Ishikawa (cell line): ENCODE data around the gene ABCC1.

Experiments
- CEBPB ChIP-seq: IDR thresholded peaks from 2 replicates; pipeline ENCODE4 v1.6.1; 2012
- CREB1 ChIP-seq: IDR thresholded peaks from 2 replicates; pipeline ENCODE4 v1.6.1; 2012; ENCODE audit warnings: low read depth
- EGR1 ChIP-seq: IDR thresholded peaks from 2 replicates; pipeline ENCODE4 v1.6.1; 2012
- EP300 ChIP-seq: IDR thresholded peaks from 2 replicates; pipeline ENCODE4 v1.6.1; 2012; ENCODE audit warnings: borderline replicate concordance
- FOXM1 ChIP-seq: IDR thresholded peaks from 2 replicates; pipeline ENCODE4 v1.6.1; 2012; ENCODE audit warnings: low read depth, borderline replicate concordance
- NFIC ChIP-seq: IDR thresholded peaks from 2 replicates; pipeline ENCODE4 v1.6.1; 2012
- RAD21 ChIP-seq: IDR thresholded peaks from 2 replicates; pipeline ENCODE4 v1.6.1; 2012; ENCODE audit warnings: low read depth
- TAF1 ChIP-seq: IDR thresholded peaks from 2 replicates; pipeline ENCODE4 v1.6.1; 2012; ENCODE audit warnings: low read depth, mild to moderate bottlenecking
- TCF12 ChIP-seq: IDR thresholded peaks from 2 replicates; pipeline ENCODE4 v1.6.1; 2012; ENCODE audit warnings: low read depth
- TEAD4 ChIP-seq: IDR thresholded peaks from 2 replicates; pipeline ENCODE4 v1.6.1; 2012
- YY1 ChIP-seq: IDR thresholded peaks from 2 replicates; pipeline ENCODE4 v1.6.1; 2012; ENCODE audit warnings: low read depth
- ZBTB7A ChIP-seq: IDR thresholded peaks from 2 replicates; pipeline ENCODE4 v1.6.1; 2012; ENCODE audit warnings: low read depth
- TF ChIP-seq, protein P1 (sequence below): IDR thresholded peaks from 2 replicates; pipeline ENCODE4 v1.6.1; 2012; ENCODE audit warnings: low read depth, mild to moderate bottlenecking
- TF ChIP-seq, protein P2 (sequence below): IDR thresholded peaks from 2 replicates; pipeline ENCODE4 v1.6.1; 2012
- TF ChIP-seq, protein P3 (sequence below): IDR thresholded peaks from 2 replicates; pipeline ENCODE4 v1.6.1; 2012

ABCC1 gene

DNA sequence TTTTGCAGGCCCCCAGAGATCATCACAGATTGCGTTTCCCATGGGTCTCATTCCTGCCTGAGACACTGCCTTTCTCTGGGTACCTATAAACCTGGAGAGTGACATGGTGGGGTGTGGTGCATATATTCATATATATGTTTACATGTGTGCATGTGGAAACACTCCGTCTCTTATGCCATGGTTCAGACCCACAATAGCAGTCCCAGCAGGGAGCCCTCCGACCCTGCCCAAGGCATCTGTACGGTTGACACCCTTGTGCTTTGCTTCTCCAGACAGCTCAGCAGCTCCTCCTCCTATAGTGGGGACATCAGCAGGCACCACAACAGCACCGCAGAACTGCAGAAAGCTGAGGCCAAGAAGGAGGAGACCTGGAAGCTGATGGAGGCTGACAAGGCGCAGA lies 157.1 kb downstream of the ABCC1 start:
- no peak for TF ChIP-seq TAF1

DNA sequence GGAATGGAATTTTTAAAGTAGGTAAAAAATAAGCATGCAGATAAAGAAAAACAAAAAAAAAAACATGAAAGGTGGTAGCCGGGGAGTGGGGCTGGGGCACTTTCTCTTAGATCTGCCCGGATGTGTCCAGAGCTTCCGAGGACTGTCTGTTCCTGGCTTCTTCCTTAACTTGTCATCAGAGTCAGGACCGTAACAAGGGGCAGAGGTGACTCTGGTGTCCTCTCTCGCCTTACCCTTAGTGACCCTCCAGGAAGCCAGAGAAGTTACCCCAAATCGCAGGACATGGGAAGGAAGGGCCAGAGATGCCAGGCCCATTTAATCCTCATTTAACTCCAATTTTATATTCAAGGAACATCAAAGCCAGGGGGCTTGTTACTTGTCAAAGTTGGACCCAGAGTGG lies 158.4 kb downstream of the ABCC1 start:
- TF ChIP-seq TAF1, result no peak
- no peak for TF ChIP-seq TEAD4
- TF ChIP-seq RAD21, result no peak
- no peak for TF ChIP-seq NFIC
- TF ChIP-seq, protein P1, sequence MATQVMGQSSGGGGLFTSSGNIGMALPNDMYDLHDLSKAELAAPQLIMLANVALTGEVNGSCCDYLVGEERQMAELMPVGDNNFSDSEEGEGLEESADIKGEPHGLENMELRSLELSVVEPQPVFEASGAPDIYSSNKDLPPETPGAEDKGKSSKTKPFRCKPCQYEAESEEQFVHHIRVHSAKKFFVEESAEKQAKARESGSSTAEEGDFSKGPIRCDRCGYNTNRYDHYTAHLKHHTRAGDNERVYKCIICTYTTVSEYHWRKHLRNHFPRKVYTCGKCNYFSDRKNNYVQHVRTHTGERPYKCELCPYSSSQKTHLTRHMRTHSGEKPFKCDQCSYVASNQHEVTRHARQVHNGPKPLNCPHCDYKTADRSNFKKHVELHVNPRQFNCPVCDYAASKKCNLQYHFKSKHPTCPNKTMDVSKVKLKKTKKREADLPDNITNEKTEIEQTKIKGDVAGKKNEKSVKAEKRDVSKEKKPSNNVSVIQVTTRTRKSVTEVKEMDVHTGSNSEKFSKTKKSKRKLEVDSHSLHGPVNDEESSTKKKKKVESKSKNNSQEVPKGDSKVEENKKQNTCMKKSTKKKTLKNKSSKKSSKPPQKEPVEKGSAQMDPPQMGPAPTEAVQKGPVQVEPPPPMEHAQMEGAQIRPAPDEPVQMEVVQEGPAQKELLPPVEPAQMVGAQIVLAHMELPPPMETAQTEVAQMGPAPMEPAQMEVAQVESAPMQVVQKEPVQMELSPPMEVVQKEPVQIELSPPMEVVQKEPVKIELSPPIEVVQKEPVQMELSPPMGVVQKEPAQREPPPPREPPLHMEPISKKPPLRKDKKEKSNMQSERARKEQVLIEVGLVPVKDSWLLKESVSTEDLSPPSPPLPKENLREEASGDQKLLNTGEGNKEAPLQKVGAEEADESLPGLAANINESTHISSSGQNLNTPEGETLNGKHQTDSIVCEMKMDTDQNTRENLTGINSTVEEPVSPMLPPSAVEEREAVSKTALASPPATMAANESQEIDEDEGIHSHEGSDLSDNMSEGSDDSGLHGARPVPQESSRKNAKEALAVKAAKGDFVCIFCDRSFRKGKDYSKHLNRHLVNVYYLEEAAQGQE, result no peak
- TF ChIP-seq ZBTB7A, result no peak
- TF ChIP-seq YY1, result no peak
- no peak for TF ChIP-seq EP300
- TF ChIP-seq, protein P2, sequence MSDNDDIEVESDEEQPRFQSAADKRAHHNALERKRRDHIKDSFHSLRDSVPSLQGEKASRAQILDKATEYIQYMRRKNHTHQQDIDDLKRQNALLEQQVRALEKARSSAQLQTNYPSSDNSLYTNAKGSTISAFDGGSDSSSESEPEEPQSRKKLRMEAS, result no peak
- TF ChIP-seq TCF12, result no peak
- TF ChIP-seq, protein P3, sequence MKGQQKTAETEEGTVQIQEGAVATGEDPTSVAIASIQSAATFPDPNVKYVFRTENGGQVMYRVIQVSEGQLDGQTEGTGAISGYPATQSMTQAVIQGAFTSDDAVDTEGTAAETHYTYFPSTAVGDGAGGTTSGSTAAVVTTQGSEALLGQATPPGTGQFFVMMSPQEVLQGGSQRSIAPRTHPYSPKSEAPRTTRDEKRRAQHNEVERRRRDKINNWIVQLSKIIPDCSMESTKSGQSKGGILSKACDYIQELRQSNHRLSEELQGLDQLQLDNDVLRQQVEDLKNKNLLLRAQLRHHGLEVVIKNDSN, result no peak
- TF ChIP-seq CREB1, result no peak
- no peak for TF ChIP-seq CEBPB
- TF ChIP-seq FOXM1, result no peak
- no peak for TF ChIP-seq EGR1

DNA sequence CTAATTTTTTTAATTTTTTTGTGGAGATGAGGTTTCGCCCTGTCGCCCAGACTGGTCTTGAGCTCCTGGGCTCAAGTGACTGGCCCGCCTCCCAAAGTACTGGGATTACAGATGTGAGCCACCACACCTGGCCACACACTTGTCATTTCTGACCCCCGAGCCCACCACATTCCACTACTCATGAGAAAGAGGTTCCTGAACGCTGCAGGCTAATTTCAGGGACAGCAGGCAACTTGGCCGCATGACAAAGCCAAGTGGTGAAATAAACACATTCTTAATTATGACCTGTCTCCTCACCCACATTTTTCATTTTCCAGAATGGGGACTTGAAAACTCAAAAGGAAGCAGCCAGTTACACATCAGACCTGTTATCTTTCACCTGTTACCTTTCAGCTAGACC lies 159.3 kb downstream of the ABCC1 start:
- TF ChIP-seq, protein P2, result no peak
- TF ChIP-seq, protein P3, result no peak
- TF ChIP-seq TAF1 (no peak), TEAD4 (peak; percentile 62), ZBTB7A (no peak; the same call in 1 of the 2 replicates), CEBPB (no peak), TCF12 (peak; percentile 69; the same call in 1 of the 2 replicates), CREB1 (no peak), RAD21 (no peak), YY1 (no peak), FOXM1 (no peak), EGR1 (no peak), NFIC (peak; percentile 79), EP300 (peak; percentile 71; the same call in 1 of the 2 replicates)
- TF ChIP-seq, protein P1, result no peak

DNA sequence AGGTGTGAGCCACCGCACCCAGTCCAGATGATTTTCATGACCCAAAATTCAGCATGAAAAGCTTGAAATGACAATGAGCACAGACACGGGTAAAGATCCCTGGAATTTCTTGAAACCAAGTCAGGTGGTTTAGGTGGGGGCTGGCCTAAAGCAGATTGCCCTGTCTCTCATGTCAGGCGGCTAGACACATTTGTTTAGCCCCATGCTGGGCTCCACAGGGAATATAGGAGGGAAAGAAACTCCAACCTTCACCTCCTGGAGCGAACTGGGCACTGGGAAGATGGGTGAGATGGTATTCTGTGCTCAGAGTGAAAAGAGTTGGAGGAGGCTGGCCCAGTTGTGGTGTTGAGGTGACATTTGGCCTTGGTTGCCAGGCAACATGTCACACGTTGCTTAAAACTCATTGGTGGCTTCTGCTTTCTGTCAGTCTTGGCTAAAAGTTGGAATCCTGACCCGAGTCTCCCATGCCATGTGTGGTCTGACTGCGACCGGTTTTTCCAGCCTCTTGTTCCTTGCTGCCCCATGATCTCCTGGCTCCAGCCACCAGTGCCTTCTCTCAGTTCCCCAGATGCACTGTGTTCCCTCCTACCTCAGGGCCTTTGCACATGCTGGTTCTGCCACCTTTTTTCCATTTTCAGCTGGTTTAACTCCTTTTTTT lies 160.2 kb downstream of the ABCC1 start:
- TF ChIP-seq ZBTB7A, result no peak
- no peak for TF ChIP-seq TAF1
- peak; percentile 89 for TF ChIP-seq EP300
- TF ChIP-seq, protein P2, result peak; percentile 56
- peak; percentile 90 for TF ChIP-seq NFIC
- no peak for TF ChIP-seq EGR1
- TF ChIP-seq, protein P1, result no peak
- TF ChIP-seq YY1, result no peak
- TF ChIP-seq FOXM1, result peak; percentile 73
- peak; percentile 91 for TF ChIP-seq TCF12
- TF ChIP-seq CREB1, result no peak
- no peak for TF ChIP-seq RAD21
- TF ChIP-seq, protein P3, result peak; percentile 67
- peak; percentile 86 for TF ChIP-seq TEAD4
- TF ChIP-seq CEBPB, result peak; percentile 47; the same call in 1 of the 2 replicates
